Measurements from ENCODE around the gene MBOAT1.

GRCh38 chr6:20217891-20218290 is 5.6 kb upstream of the MBOAT1 start:
- no peak for TF ChIP-seq MAX (IDR thresholded peaks at IDR 0.05)
- no peak for TF ChIP-seq REST (IDR thresholded peaks at IDR 0.05; ENCODE audit: low read depth)
- TF ChIP-seq RAD21 (IDR thresholded peaks at IDR 0.05; ENCODE audit: low read depth) = no peak
- TF ChIP-seq CEBPB (IDR thresholded peaks at IDR 0.05) = no peak
- TF ChIP-seq USF1 (IDR thresholded peaks at IDR 0.05) = no peak
